GM21367 (cell line): ENCODE data around the gene SLC37A3.
"Not testable (repeated sequence)": the region's sequence is repeated elsewhere in the genome, so short reads cannot be mapped to it uniquely, and the experiment has no call there.

Experiments
- ATAC-seq: cut with Tn5 transposase; IDR thresholded peaks from one replicate; pipeline ENCODE4 v1.9.1; 2021; ENCODE audit not compliant: unreplicated experiment

SLC37A3 gene

GRCh38 chr7:140397784-140398750 is at the start of gene SLC37A3:
Gene SLC37A3, minus strand, starts transcription at chr7:140398530. Its CDS starts 16,004 bp downstream, at chr7:140382526.
- peak; percentile 95 for ATAC-seq

- ATAC-seq, result no peak
Observed at GRCh38 chr7:140447841-140448240, 49.5 kb upstream of the SLC37A3 start.

- ATAC-seq, result no peak
Observed at GRCh38 chr7:140446467-140446866, 48.1 kb upstream of the SLC37A3 start.

- ATAC-seq, result no peak
Observed at GRCh38 chr7:140441519-140441918, 43.2 kb upstream of the SLC37A3 start.

- no peak for ATAC-seq
Observed at GRCh38 chr7:140440593-140440992, 42.3 kb upstream of the SLC37A3 start.

GRCh38 chr7:140439359-140439758 is 41.0 kb upstream of the SLC37A3 start:
- ATAC-seq, result no peak

GRCh38 chr7:140435252-140435895 is 37.0 kb upstream of the SLC37A3 start:
- no peak for ATAC-seq

GRCh38 chr7:140433396-140433795 is 35.1 kb upstream of the SLC37A3 start:
- ATAC-seq, result no peak

GRCh38 chr7:140426130-140426529 is 27.8 kb upstream of the SLC37A3 start:
- ATAC-seq, result no peak

- ATAC-seq, result no peak
Observed at GRCh38 chr7:140425718-140426117, 27.4 kb upstream of the SLC37A3 start.

- ATAC-seq, result no peak
Observed at GRCh38 chr7:140423501-140423900, 25.2 kb upstream of the SLC37A3 start.

GRCh38 chr7:140421521-140421920 is 23.2 kb upstream of the SLC37A3 start:
- no peak for ATAC-seq

GRCh38 chr7:140418653-140419052 is 20.3 kb upstream of the SLC37A3 start:
- no peak for ATAC-seq

GRCh38 chr7:140418156-140418472 is 19.8 kb upstream of the SLC37A3 start:
- not testable (repeated sequence) for ATAC-seq

- ATAC-seq, result no peak
Observed at GRCh38 chr7:140417456-140418155, 19.3 kb upstream of the SLC37A3 start.

- no peak for ATAC-seq
Observed at GRCh38 chr7:140416560-140416959, 18.2 kb upstream of the SLC37A3 start.

- ATAC-seq, result not testable (repeated sequence)
Observed at GRCh38 chr7:140415816-140416215, 17.5 kb upstream of the SLC37A3 start.

GRCh38 chr7:140415361-140415760 is 17.0 kb upstream of the SLC37A3 start:
- ATAC-seq, result no peak

GRCh38 chr7:140404565-140405065 is 6.3 kb upstream of the SLC37A3 start:
- ATAC-seq, result no peak

- no peak for ATAC-seq
Observed at GRCh38 chr7:140403878-140404564, 5.7 kb upstream of the SLC37A3 start, which contains the start of gene RAB19. Gene RAB19, plus strand, starts transcription at chr7:140404058. Its CDS starts 3,589 bp downstream, at chr7:140407647.
